DMS53 treated with DMSO at 0.1 percent for 48 hours (cell line): Measurements from ENCODE around the gene SNTG2.

Experiments used
- DNase-seq: peaks from one replicate; lab custom pipeline; 2025; ENCODE audit not compliant: unreplicated experiment; lab: John Stamatoyannopoulos, UW

The SNTG2 gene

DNA sequence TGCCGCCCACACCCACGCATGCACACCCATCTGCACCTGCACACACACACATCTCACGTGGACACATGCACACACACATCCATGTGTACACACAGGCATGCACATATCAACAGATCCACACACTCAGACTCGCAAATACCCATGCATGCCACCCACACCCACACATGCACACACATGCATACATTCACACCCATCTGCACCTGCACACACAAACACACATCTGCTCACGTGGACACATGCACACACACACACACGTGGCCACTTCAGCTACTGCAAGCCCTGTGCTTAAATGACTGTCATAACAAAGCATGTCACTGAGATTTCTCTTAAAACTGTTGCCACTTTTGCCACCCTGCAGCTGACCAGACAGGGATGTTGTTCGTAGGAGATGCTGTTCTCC, 186.6 kb downstream of the SNTG2 start:
- no peak for DNase-seq

DNA sequence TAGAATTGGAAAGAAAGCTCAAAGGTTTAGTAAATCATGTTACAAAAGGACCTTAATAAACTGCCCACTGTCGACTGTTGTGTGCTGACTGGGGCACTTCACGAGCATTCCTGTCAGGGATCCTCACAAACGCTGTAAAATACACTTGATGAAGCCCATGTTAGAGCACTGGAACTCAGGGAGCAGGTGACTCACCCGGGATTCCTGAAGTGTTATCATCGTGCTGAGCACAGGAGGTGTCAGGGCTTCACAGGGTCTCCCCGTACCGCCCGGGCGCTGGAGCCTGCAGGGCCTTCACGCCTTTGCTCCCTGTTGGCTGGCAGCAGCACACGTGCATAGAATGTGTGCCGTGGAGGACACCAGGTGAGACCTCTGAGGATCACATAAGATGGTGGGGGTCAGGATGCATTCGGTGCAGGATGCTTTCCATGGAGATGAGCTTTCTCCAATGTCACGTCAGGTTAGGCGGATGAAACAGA, 187.3 kb downstream of the SNTG2 start:
- no peak for DNase-seq

DNA sequence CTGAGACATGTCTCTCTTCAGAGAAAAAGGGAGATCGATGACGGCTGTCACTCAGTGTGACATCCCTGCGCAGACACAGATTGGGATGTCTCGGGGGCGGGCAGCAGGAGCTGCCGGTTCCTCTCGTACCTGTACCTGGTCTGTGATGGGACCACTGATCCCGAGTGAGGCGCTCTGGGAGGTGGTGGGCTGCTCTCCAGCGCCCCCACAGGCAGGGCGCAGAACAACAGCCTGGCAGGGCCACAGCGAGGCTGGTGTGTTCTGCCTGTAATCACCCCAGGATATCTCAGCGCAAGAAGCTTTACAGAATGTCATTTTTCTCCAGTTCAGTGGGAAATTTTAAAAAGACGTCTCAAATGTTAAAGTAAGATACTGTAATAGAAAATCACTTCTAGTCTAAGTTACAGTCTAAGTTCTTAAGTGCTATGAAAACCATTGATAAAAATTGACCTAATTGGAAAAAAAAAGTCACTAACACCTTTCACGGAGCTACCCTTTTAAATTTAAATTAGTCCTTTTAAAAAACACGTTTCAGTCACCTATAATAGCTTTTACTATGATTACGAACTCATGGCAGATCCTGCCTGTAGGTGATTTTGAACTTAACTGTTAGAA, 189.8 kb downstream of the SNTG2 start:
- DNase-seq: no peak

DNA sequence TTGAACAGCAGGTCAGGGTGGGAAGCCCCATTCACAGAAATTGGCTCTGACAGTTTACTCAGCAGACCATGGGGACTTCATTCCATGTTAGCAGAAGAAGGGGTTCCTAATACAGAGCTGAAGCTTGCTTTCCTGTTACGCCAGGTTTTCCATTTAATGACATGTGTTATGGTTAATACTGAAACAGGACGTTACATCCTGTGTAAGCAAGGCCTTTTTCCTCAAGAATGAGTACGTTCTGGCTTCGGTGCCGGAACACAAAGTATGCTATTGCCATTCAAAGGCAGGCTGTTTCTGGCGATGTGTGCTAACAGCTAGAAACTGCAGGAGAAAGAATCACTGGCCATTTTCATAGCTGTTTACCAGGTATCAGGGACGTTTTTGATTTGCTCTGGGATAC, 190.4 kb downstream of the SNTG2 start:
- DNase-seq: no peak

DNA sequence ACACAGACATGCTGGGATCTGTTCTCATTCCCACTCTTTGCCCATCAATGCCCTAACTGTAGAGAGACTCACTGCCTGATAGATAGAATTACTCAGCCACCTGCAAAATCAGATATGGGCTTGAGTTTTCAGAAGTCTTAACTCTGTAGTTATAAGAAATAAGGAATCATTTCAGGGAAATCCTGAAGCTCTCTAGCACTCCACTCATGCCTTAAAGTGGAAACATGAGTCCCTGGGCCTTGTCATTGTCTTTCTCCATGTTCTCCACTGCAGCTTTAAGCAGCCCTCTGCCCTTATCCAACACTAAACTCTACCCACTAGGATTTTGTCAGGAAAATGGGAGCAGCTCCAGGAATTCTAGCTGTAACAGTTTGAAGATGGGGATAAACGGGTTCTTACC, 192.5 kb downstream of the SNTG2 start:
- no peak for DNase-seq

DNA sequence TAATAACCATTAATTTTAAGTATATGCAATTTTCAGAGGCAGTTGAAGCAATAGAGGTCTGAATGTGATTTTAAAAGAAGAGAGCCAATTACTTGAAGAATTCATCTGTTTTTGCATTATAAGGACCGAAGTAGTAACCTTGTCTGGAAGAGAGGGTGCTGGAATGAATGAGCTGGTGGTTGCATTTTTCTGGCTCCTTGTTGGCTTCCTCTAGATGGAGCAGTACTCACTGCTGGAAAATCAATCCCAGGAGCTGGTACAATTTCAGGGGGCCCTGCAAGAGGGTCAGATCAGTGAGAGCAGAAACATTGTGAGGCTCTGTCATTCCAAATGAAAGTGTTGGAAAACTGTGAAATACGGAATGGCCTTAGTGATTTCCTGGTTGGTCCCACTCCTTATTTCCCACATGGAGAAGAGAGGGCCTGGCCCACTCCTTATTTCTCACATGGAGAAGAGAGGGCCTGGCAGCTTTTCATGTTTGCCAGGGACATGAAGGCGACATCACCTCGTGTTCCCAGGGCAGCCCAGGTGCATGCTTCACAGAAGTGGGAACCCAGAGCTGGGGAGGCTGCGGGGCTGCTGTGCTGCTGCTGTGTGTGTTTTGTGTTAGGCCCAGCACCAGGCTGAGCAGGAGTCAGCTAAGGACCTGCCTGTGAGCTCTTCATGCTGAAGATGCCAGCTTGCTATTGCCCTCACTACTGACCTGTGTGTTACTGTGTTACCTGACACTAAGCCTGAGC, 197.4 kb downstream of the SNTG2 start:
- DNase-seq: no peak

DNA sequence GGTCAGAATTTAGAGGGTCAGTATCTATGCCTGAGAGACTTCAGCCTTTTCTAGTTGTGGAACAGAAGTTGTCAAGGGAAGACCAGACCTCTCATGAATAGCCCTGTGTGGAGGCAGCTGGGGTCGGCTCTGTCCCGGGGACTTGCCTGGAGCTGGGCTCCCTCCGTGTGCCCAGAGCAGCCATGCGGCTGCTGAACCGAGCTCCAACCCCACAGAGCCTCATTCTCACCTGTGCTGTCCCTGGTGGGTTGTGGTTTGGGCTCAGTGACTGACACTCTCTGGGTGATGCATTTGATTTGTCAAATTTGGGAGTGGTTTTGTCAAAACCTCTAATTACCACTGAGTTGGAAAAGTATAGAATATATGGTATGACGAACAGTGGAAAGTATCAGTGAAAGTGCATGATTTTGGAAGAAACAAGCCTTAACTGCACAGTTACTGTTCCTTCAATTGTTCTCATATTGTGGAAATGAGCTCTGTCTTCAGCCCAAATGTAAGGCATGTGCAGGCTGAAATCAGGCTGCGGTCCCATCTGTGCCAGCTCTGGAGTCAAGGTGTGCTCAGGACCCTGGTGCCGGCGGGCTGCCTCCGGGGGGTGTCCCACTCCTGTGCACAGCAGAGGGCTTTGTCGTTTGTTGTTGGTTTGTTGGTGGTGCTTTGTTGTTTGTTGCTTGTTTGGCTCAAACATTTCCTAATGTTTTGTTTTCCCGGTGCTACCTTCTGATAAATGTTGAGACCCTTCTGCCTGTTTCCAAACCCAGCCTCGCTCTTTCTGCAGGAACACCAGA, 200.3 kb downstream of the SNTG2 start:
- DNase-seq: no peak

DNA sequence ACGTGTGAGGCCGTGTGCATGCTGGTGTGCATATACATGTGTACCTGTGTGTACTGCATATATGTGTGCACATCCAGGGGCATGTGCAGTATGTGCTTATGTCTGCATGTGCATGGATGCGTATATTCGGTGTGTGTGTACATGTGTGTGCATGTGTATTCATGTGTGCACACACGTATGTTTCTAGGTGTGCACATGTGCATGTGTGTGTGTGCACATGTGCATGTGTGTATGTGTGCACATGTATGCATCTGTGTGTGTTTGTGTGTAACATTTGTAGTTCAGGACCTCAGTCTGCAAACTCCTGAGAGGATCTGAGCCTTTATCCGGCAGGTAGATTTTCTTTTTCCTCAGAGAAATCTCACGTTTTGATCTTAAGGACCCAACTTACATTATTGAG, 201.7 kb downstream of the SNTG2 start:
- DNase-seq: no peak

DNA sequence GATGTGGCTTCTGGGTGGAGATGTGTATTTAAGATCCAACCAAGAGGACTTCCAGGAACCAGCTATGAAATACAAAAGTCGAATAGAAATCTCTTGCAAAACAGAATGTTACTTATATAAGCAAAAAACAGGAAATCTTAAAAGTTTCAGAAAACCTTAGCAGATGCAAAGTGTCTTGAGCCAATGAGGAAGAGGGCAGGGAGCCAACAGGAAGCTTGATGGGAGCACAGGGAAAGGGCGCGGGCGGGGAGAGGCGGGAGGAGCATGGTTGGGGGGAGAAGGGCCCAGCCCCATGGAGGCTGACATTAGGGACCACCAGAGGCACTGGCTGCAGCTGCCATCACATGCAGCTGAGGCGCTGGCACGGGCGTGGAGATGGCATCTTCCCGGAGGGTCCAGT, 203.3 kb downstream of the SNTG2 start:
- DNase-seq: no peak

DNA sequence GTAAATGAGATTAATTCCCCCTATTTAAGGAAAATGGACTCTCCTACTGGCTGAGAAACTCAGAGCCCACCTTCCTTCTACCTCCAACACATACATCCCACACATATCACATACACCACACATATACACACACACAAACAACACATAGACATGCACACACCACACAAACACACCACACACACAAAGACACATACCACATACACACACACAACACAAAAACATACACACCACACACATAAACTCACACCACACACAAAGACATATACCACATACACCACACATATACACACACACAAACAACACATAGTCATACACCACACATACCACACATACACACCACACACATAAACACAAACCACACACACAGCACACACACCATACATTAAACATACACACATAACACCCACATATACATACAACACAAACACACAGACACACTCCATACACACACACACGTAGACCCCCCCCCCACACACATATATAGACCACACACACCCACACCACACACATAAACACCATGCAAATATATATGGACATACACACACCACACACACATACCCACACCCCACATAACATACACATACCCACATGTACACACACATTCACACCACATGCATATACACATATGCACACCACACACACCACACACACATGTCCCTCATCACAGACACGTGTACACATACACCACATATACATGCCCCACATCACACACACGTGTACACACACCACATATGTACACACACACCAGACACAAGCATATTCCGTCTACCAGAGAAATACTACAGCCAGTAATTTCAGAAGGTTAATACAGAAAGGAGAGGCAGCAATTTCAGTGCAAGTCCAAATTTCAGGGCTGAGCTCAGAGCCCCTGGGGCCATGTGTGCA, 204.3 kb downstream of the SNTG2 start:
- no peak for DNase-seq

DNA sequence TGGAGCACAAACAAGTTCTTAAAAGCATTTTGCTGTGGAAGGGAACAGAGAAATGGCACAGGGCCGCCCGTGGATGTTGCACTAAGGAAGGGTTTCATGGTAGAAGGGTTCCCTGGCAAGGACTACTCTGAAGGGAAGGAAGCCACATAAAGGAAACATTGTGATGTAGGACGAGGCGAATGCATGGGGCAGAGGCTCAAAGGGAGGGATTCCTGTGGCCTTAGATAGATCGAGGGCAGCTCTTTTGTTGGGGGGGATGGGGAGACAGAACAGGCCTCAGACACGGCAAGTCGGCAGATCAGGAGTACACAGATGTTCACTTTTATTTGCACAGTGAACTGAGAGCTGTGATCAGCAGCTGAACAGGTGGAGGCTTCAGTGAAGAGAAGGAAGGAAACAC, 205.4 kb downstream of the SNTG2 start:
- DNase-seq: no peak

DNA sequence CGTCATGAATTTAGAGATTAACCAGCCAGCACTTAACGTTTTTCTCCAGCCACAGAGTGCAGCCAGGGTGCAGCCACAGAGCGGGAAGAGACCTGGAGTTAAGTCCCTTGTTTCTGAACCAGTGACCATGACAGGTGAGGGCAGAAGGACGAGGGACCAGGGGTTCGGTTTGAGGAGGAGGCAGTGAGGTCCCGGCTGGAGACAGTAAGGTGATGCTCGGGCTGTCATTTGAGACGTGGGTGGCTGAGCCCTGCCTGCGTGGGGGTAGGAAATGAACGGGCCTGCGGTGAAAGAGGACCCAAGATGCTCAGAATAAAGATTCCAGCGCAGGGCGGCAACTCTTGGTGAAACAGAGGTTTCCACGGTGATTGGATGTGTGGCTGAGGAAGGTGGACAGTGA, 205.9 kb downstream of the SNTG2 start:
- DNase-seq: no peak

DNA sequence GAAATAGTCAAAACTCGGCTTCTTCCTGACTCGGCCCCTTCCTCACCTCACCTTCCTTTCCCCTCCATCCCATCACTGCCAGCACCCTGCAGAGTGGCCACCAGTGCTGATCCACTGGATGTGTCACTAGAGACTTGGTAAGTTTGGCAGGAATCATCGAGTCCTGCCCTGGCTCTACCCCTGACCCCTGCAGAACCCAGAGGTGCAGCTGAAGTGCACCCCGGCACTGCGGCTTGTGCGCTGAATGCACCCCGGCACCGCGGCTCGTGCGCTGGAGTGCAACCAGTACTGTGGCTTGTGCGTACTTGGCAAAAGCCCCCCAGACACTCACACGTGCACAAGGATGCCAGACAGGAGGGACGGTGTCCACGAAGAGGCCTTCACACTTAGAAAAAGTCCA, 206.5 kb downstream of the SNTG2 start:
- DNase-seq: no peak

DNA sequence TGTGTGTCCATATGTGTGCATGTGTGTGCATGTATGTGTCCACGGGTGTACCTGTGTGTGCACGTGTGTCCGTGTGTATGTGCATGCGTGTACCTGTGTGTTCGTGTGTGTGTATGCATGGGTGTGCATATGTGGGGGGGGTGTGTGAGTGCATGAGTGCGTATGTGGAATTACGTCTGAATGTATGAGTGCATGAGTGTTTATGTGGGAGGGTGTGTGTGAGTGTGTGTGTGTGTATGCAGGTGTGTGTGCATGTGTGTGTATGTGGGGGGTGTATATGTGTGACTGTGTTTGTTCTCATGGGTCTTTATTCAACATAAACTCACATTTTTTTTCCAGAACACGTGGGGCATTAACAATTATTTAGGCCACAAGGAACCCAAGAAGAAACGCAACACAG, 208.4 kb downstream of the SNTG2 start:
- no peak for DNase-seq

DNA sequence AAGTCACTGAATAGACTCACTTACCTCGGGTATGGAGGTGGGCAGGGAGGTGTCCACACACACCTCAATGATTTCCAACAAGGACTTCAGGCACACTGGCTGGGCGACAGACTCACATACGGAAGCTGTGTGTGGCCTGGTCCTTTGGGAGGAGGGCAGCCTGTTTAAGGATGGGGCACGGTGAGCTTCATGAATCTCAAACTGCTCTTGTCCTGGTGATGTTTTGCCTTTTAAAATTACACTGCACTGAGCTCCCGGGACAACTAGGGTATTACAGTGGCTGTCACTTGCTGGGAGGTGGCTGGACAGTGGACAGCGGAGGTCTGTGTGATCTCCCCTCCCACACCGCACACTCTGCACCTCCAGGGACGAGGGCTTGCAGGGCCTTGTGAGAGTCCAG, 211.6 kb downstream of the SNTG2 start:
- DNase-seq: no peak

DNA sequence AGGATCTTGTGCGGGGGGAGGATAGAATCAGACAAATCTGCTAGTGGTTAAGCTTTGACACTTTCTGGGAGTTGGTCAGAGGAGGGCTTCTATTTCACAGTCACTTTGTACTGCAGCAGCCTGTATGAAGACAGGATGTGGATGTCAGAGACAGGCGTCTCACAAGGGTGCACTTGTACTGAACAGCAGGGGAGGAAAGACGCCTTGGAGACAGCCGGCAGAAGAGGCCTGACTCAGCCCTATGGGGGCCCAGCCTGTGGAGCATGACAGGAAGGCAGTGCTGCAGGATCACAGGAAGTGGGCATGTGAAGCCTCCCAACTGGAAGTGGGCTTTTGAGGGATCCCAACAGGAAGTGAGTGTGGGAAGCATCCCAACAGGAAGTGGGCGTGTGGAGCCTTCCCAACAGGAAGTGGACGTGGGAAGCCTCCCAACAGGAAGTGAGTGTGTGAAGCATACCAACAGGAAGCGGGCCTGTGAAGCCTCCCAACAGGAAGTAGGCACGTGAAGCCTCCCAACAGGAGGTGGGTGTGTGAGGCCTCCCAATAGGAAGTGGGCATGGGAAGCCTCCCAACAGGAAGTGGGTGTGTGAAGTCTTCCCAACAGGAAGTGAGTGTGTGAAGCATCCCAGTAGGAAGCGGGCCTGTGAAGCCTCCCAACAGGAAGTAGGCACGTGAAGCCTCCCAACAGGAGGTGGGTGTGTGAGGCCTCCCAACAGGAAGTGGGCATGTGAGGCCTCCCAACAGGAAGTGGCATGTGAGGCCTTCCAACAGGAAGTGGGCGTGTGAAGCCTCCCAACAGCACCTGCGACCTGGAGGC, 212.3 kb downstream of the SNTG2 start:
- no peak for DNase-seq

DNA sequence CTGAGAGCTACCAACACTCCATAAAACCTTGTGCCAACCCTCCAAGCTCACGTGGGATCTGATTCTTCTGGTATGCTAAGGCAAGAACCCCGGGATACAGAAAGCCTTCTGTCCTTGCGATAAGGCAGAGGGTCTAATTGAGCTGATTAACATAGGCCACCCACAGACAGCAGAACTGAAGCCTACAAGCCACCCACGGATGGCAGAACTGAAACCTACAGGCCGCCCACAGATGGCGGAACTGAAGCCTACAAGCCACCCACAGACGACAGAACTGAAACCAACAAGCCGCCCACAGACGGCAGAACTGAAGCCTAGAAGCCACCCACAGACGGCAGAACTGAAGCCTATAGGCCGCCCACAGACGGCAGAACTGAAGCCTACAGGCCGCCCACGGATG, 216.3 kb downstream of the SNTG2 start:
- DNase-seq: no peak

DNA sequence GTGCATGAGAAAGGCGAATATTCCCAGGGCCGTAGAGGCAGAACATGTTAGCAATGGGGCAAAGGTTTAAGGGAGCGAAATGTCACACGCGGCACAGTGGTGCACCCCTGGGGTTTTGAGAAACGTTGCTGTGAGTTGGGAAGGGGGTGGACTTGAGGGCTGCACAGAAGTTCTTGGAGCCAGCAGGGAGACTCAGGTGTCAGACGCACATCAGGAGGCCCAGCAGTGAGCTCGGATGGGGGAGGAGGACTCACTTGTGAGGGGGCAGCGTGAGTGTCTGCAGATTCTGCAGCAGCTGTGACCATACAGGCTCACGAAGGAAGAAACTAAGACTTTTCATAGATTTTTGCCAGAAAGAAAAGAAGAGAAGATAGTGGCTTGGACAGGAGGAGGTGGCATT, 218.2 kb downstream of the SNTG2 start:
- DNase-seq: no peak

DNA sequence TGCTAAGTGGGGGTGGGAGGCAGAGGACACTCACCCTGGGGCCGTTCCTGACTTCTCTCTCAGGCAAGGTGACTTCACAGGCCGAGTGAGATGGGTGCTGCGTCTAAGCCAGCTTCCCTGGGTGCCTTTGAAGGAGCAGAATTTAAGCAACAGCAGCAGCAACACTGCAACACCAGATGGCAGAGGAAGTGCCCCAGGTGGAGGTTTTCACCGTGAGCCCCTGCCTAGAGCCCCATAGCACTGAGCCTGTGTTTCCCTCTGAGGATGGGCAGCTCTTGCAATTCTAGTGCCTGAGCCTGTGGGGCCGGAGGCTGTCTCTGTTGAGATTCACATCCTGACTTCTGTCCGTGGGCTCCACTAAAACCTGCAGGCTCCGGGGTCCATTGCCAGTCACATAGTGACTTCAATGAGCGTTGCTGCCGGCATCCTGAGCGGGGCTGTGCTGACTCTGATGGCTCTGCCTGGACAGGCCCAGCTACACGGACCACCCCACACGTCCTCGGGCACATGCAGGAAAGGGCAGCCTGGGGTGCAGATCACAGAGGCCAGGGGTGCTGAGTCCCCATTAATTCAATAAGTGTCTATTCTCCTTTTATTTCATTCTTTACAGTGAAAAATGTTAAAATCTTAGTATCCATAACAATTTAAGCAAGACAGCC, 218.8 kb downstream of the SNTG2 start:
- no peak for DNase-seq

DNA sequence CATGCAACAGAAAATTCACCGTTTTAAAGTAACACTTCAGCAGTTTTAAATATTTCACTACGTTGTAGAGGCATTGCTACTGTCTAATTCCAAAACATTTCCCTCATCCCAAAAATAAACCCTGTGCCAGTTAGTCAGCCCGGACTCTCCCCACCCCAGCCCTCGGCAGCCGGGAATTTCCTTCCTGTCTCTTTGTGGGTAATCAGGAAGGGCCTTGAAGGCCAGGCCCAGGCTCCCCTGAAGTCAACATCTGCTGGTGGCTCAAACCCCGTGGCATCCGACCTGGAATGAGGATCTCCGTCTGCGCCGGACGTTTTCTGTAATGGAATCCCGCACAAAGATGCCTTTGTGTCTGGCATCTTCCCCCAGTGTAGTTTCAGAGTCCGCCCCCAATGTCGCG, 219.6 kb downstream of the SNTG2 start:
- DNase-seq: no peak
